Measurements from ENCODE around the gene TMC3.

- TF ChIP-seq EZH2 (IDR thresholded peaks at IDR 0.05; ENCODE audit: borderline replicate concordance, low read length) (no peak), CTCF (IDR thresholded peaks at IDR 0.05; ENCODE audit: low read length) (no peak)
These were observed 40.6 kb downstream of the TMC3 start for GRCh38 chr15:81333363-81333762.
